Measurements from ENCODE around the gene RIPOR2.

- TF ChIP-seq POLR2A (IDR thresholded peaks at IDR 0.05; ENCODE audit: low read depth, low read length), result no peak
- no peak for TF ChIP-seq POLR2AphosphoS5 (IDR thresholded peaks at IDR 0.05; ENCODE audit: insufficient read depth, low read depth, low read length)
- no peak for TF ChIP-seq CTCF (IDR thresholded peaks at IDR 0.05; ENCODE audit: extremely low read depth in 1 of 2, insufficient read depth in 1 of 2, low read depth in 1 of 2, low read length in 2 of 2)
- no peak for TF ChIP-seq EZH2 (IDR thresholded peaks at IDR 0.05; ENCODE audit: borderline replicate concordance, low read depth, low read length, severe bottlenecking)
- no peak for TF ChIP-seq JUN (IDR thresholded peaks at IDR 0.05; ENCODE audit: borderline replicate concordance, insufficient read depth, insufficient read length, low read depth)
- no peak for TF ChIP-seq FOS (IDR thresholded peaks at IDR 0.05; ENCODE audit: borderline replicate concordance, insufficient read depth, low read length)
- no peak for TF ChIP-seq MAX (IDR thresholded peaks at IDR 0.05; ENCODE audit: insufficient read depth, insufficient read length)
- TF ChIP-seq GATA2 (IDR thresholded peaks at IDR 0.05; ENCODE audit: insufficient read depth, insufficient read length, low read depth, low read length), result no peak
Measured at GRCh38 chr6:24936641-24937317, 1.0 kb upstream of the RIPOR2 start.

Data from endothelial cell of umbilical vein (primary cell).